ENCODE data around the gene KAZN. TPM values are rescaled to one million over a fixed set of nuclear protein-coding genes. Genes with fewer than 3 reads are reported as not detected.
"Not testable (repeated sequence)": the region's sequence is repeated elsewhere in the genome, so short reads cannot be mapped to it uniquely, and the experiment has no call there.

The KAZN gene
- total RNA-seq, 1 donor from 2014 or later: 33.5 TPM

DNA sequence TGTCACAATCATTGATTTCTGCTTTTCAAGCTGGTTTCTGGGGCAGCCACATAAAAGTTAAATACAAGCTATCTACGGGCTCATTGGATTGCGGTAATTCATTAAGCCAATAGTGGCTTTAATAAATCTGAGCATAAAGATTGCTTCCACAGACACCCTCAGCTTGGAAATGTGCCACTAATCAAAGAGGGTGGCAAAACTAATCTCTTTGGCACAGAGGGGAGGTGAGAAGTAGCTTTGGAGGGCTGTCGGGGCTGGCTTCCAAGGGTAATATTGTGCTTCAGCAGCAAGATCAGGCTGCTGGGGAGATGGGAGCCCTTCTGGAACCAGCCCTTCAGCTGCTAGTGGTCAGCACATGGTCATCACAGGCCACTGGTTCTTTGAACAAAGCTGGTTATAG, 21.2 kb upstream of the KAZN start:
- Histone ChIP-seq H3K27me3 (peaks cover 6% of the 10 kb centered on the region), H3K4me1 (no peaks in the 10 kb centered on the region), H3K9me3 (no peaks in the 10 kb centered on the region), H3K27ac (no peak overlapping the region), H3K4me3 (no peak overlapping the region), H3K36me3 (no peaks in the 10 kb centered on the region)
- TF ChIP-seq, protein P1, sequence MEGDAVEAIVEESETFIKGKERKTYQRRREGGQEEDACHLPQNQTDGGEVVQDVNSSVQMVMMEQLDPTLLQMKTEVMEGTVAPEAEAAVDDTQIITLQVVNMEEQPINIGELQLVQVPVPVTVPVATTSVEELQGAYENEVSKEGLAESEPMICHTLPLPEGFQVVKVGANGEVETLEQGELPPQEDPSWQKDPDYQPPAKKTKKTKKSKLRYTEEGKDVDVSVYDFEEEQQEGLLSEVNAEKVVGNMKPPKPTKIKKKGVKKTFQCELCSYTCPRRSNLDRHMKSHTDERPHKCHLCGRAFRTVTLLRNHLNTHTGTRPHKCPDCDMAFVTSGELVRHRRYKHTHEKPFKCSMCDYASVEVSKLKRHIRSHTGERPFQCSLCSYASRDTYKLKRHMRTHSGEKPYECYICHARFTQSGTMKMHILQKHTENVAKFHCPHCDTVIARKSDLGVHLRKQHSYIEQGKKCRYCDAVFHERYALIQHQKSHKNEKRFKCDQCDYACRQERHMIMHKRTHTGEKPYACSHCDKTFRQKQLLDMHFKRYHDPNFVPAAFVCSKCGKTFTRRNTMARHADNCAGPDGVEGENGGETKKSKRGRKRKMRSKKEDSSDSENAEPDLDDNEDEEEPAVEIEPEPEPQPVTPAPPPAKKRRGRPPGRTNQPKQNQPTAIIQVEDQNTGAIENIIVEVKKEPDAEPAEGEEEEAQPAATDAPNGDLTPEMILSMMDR (IDR thresholded peaks at IDR 0.05): no peak
- ATAC-seq (no peak), DNase-seq (no peak)
- intact Hi-C loops (cut with DNase I): no loop called here

DNA sequence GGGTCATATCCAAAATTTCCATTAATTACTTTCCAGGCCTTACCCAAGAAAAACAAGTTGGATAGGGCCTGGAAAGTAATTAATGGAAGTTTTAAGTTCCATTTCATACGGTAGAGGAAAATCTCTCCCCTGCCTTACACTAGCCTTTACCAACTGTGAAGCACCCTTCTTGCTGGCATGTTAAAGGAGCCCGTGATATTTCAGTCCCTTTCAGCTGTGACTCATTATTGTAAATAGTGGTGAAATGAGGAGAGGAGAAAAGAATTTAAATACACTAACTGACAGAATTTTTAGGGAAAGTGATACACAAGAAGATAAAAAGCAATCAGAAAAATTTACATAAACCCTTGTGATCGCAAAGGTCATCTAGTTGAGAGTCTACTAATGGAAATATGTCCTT, 20.3 kb upstream of the KAZN start:
- peaks cover 6% of the 10 kb centered on the region for H3K27me3 ChIP-seq
- TF ChIP-seq, protein P1 (IDR thresholded peaks at IDR 0.05): no peak
- intact Hi-C loops (cut with DNase I): no loop called here
- H3K9me3 ChIP-seq: no peaks in the 10 kb centered on the region
- H3K4me3 ChIP-seq: no peak overlapping the region
- H3K4me1 ChIP-seq: no peaks in the 10 kb centered on the region
- no peak overlapping the region for H3K27ac ChIP-seq
- no peak for ATAC-seq
- DNase-seq: no peak
- no peaks in the 10 kb centered on the region for H3K36me3 ChIP-seq

DNA sequence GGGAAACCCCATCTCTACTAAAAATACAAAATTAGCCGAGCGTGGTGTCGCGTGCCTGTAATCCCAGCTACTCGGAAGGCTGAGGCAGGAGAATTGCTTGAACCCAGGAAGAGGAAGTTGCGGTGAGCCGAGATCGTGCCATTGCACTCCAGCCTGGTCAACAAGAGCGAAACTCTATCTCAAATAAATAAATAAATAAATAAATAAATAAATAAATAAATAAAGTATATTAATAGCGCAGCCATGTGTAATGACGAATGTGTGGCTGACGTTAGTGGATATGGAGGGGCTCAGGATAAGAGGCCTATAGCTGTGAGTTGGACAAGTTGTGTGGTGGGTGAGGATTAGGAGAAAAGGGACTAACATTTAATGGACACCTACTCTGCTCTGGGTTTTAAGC, 18.2 kb upstream of the KAZN start:
- H3K4me1 ChIP-seq; intact Hi-C loops (cut with DNase I); H3K4me3 ChIP-seq; H3K27ac ChIP-seq; ATAC-seq; H3K36me3 ChIP-seq; H3K9me3 ChIP-seq; H3K27me3 ChIP-seq; DNase-seq: not testable (repeated sequence)

DNA sequence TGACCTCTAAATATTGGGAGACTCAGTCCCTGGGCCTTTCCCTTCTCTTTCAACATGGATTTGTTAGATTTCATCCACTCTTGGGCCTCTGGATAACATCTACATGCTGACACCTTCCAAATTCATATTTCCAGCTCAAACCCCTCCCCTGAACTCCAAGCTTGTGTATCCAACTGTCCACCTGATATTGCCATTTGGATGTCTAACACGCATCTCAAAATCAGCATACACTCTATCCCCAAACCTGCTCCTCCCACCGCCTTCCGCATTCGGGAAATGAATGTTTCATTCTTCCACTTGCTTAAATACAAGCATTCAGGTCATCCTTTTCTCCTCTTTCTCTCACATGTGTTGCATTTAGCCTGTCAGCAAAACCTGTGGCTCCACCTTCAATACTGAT, 17.5 kb upstream of the KAZN start:
- intact Hi-C loops (cut with DNase I): no loop called here
- ATAC-seq (no peak), DNase-seq (no peak)
- H3K4me3 ChIP-seq: no peak overlapping the region
- TF ChIP-seq, protein P1 (IDR thresholded peaks at IDR 0.05): no peak
- H3K36me3 ChIP-seq: no peaks in the 10 kb centered on the region
- H3K27ac ChIP-seq: no peak overlapping the region
- peaks cover 6% of the 10 kb centered on the region for H3K27me3 ChIP-seq
- no peaks in the 10 kb centered on the region for H3K4me1 ChIP-seq
- H3K9me3 ChIP-seq: no peaks in the 10 kb centered on the region

DNA sequence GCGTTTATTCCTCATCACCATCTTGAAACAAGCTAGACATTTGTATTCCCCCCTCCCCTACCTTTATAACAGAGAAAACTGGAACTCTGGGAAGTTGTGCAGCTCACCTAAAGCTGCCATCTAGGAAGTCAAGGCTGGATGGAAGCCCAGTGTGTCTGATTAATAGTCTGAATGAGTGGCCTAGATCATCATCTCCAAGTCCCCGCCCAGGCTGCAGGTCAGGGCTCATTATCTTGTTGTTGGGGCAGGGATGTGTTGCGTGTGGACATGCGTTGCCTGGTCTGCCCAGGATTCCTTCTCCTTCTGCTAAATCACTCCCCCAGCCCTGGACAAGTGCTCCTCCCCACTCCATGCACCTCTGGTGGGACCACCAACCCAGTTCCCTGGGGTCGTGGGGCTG, 14.7 kb upstream of the KAZN start:
- ATAC-seq (no peak), DNase-seq (no peak)
- Histone ChIP-seq H3K27ac (no peak overlapping the region), H3K36me3 (no peaks in the 10 kb centered on the region), H3K27me3 (peaks cover 7% of the 10 kb centered on the region), H3K4me1 (no peaks in the 10 kb centered on the region), H3K9me3 (no peaks in the 10 kb centered on the region), H3K4me3 (no peak overlapping the region)
- TF ChIP-seq, protein P1 (IDR thresholded peaks at IDR 0.05): no peak
- intact Hi-C loops (cut with DNase I): no loop called here

DNA sequence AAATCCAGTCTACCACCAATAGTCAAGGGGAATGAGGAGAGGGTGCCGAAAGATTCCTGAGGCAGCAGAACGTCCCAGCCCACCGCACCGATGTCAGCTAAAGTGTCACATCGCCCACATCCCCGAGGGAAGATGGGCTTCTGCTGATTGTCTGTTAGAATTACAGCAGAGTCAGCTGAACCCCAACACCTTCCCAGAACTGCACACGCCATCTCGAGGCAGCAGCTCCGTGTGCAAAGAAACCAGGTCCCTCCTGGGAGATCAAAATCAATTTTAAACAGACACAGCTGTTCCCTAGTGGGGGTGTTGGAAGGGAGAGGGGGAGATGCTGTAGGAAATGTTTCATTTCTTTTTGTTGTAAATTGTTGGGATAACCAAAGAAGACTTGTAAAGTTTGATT, 12.8 kb upstream of the KAZN start:
- intact Hi-C loops (cut with DNase I): no loop called here
- TF ChIP-seq, protein P1 (IDR thresholded peaks at IDR 0.05): no peak
- no peak overlapping the region for H3K4me3 ChIP-seq

More for the DNA sequence above, 12.8 kb upstream of the KAZN start:
- Histone ChIP-seq H3K9me3 (no peaks in the 10 kb centered on the region), H3K4me1 (no peaks in the 10 kb centered on the region), H3K36me3 (no peaks in the 10 kb centered on the region), H3K27me3 (peaks cover 7% of the 10 kb centered on the region), H3K27ac (no peak overlapping the region)
- ATAC-seq (no peak), DNase-seq (no peak)

Measured in upper lobe of right lung (tissue), 1 donor.